Right ventricle myocardium superior (tissue), 1 donor: ENCODE data around the gene SIT1. TPM values are rescaled to one million over a fixed set of nuclear protein-coding genes. Genes with fewer than 3 reads are reported as not detected.
A peak's percentile ranks its signal among the peaks of the same experiment; 100 is the strongest.

Experiments used
- ATAC-seq: fragments of 200-7000 bp; cut with Tn5 transposase; one replicate; pipeline ENCODE4 v1.9.1; 2020; ENCODE audit warnings: mild to moderate bottlenecking; ENCODE audit not compliant: poor library complexity
- DNase-seq: peaks from one replicate; pipeline ENCODE4 v3.0.0-alpha.2; 2020
- intact Hi-C: fragments of 100-400 bp; cut with DNase I; formaldehyde crosslinking; loops from one replicate; pipeline ENCODE4 v1.11.2; 2022
- long read RNA-seq: library from polyadenylated mRNA; unstranded; transcript quantifications from one replicate; pipeline ENCODE4 v2.0.0, GENCODE V29; 2021
- total RNA-seq: library from RNA; stranded (reverse); fragmentation: NEBNext Ultra II Directional; extraction: Animal tissue kit (Norgen Biotek cat#: 25700); gene quantifications from one replicate; pipeline ENCODE4 v1.2.1, GENCODE V29; 2021
- donor health status: DM: no; HTN: yes; CAD: no; lungs with severe emphysema.

The SIT1 gene, protein sequence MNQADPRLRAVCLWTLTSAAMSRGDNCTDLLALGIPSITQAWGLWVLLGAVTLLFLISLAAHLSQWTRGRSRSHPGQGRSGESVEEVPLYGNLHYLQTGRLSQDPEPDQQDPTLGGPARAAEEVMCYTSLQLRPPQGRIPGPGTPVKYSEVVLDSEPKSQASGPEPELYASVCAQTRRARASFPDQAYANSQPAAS
- total RNA-seq: not detected
- long read RNA-seq: 0 reads

DNA sequence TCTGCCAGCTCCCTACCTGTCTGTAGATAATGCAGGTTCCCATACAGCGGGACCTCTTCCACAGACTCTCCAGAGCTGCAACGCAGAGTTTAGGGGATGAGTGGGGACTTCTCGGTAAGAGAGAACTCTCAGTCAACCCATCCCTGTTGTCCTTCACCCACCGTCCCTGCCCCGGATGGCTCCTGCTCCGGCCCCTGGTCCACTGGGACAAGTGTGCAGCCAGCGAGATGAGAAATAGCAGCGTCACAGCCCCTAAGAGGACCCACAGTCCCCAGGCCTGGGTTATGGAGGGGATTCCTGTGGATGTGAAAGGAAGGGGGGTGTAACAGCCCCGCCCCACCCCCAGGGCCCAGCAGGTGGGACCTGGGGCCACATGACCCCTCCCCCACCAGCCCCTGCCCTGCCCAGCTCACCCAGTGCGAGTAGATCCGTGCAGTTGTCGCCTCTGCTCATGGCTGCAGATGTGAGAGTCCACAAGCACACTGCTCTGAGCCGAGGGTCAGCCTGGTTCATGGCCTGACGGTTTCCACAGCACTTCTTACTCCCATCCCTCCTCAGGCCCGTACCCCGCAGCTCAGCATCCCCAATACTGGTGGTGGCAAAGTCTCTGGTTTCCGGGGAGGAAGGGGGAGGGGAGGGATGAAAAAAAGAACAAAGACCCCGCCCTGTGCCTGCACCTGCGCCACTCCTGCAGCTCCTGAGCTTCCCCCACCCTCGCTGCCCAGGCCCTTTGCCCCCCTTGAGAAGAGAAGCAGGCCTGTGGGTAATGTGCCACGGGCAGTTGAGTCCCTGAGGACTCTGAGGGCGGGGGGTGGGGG lies at the start of gene SIT1:
Gene SIT1, minus strand, starts transcription at position 591 of the 818 bp plus-strand sequence. Its CDS starts 78 bp downstream, at position 513.
- no peak for DNase-seq
- intact Hi-C loops: no loop called here
- no peak for ATAC-seq

- DNase-seq: peak; percentile 12
- ATAC-seq: no peak
- intact Hi-C loops: no loop called here
Measured at GRCh38 chr9:35700031-35700430, 49.3 kb upstream of the SIT1 start.

- no peak for ATAC-seq
- peak; percentile 10 for DNase-seq
- intact Hi-C loops: loop anchor here (5.0 kb wide), 1 partner anchor 36 kb away; no protein-coding TSS in a partner anchor
Measured at GRCh38 chr9:35698231-35698630, 47.5 kb upstream of the SIT1 start.

- DNase-seq (no peak), ATAC-seq (no peak)
- intact Hi-C loops: loop anchor here (5.0 kb wide), 1 partner anchor 35 kb away; no protein-coding TSS in a partner anchor
Measured at GRCh38 chr9:35697486-35697885, 46.8 kb upstream of the SIT1 start.

DNA sequence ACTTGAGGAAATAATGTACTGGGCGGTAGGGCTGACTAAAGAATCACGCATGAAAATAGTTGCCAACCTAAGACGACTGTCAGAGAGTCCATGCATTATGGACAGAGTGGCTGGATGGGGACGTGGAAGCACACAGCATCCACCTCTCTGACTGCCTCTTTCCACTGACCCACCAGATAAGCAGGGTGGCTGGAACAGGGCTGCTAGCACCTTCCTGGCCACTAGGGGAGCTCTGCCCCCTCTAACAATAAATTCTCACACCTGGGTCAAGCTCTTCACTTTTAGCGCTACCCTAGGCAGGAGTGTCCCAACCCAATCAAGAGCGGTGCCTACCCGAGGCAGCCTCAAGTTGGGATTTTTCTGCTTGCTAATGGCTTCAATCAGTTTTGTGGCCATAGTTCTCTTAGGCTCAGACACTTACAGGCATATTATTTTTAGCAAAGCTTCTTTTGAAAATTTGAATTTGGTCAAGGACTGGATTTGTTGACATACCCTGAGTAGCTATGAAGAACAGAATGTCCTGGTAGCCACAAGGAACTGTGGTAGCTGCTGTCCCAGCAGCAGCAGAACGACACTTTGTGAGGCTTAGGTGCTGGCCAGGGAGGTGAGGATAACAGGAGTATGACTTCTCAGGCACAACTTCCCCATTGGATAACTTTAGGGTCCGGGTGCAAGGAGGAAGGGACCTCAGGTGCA lies 45.9 kb upstream of the SIT1 start:
- peak; percentile 71 for DNase-seq
- peak; percentile 72 for ATAC-seq
- intact Hi-C loops: loop anchor here (5.0 kb wide), 1 partner anchor 34 kb away; no protein-coding TSS in a partner anchor

DNA sequence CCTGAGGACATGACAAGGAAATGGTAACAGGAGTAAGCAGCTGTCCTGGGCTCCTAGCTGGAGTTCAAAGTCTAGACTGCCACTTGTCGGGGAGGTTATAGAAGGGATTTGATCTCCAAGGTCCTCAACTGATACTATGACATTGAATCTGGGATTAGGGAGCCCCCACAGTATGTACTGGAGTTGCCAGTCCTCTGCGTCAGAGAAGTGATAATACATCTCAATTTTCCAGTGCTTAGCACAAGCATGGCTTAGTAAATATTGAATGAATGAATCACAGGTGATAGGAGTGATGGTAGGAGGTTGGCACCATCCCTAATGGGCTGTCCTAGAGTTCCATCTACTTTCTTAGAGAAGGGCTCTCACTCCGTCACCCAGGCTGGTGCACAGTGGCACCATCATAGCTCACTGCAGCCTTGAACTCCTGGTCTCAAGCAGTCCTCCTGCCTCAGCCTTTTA lies 45.2 kb upstream of the SIT1 start:
- DNase-seq (no peak), ATAC-seq (no peak)
- intact Hi-C loops: loop anchor here (5.0 kb wide), 1 partner anchor 34 kb away; no protein-coding TSS in a partner anchor

GRCh38 chr9:35691757-35692301 lies 41.1 kb upstream of the SIT1 start:
- intact Hi-C loops: loop anchor here (5.0 kb wide), 1 partner anchor 35 kb away; no protein-coding TSS in a partner anchor
- ATAC-seq (no peak), DNase-seq (no peak)

DNA sequence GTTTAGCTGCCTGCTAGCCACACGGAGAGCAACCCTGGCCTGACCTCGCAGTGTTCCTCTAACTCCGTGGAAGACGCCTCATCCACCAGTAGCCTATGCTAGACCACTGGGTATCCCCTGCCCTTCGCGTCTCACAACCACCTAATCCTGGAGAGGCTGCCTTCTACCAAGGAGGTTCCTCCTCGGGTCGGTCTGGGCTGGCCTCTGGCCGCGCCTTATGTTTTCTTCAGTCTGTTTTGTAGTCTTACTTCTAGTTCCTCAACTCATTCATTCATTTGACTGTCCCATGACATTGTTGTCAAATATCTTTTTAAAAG lies 40.6 kb upstream of the SIT1 start:
- ATAC-seq: no peak

GRCh38 chr9:35690614-35691333 lies 40.0 kb upstream of the SIT1 start:
- peak; percentile 70 for ATAC-seq
- intact Hi-C loops: loop anchor here (5.0 kb wide), 1 partner anchor 37 kb away; no protein-coding TSS in a partner anchor

More for the DNA sequence above, 40.6 kb upstream of the SIT1 start:
- intact Hi-C loops: loop anchor here (5.0 kb wide), 1 partner anchor 36 kb away; no protein-coding TSS in a partner anchor
- no peak for DNase-seq

DNA sequence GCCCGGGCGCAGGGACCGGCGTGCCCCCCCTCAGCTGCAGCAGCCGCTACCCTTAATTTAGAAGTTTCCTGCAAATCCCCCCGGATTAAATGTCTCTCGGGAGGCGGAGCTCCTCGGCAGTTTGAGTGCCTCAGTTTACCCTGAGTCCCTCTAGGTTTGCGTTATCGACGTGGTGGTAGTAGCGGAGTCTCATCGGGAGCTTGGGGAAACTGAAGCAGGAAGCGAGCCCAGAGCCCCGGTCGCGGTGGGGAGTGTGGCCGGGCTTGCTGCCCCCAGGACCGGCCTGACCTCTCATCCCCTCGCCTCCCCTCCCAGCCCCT lies 39.5 kb upstream of the SIT1 start:
- no peak for DNase-seq
- intact Hi-C loops: loop anchor here (5.0 kb wide), 1 partner anchor 37 kb away; no protein-coding TSS in a partner anchor
- no peak for ATAC-seq

More at GRCh38 chr9:35690614-35691333, 40.0 kb upstream of the SIT1 start:
- peak; percentile 89 for DNase-seq

- ATAC-seq: peak; percentile 77
- peak; percentile 85 for DNase-seq
- intact Hi-C loops: loop anchor here (5.0 kb wide), 1 partner anchor 38 kb away; no protein-coding TSS in a partner anchor
Measured at GRCh38 chr9:35689542-35690293, 39.0 kb upstream of the SIT1 start, which contains the start of gene TPM2. TPM2 (minus strand) TSS chr9:35689925; CDS start chr9:35689817, 108 bp downstream.

DNA sequence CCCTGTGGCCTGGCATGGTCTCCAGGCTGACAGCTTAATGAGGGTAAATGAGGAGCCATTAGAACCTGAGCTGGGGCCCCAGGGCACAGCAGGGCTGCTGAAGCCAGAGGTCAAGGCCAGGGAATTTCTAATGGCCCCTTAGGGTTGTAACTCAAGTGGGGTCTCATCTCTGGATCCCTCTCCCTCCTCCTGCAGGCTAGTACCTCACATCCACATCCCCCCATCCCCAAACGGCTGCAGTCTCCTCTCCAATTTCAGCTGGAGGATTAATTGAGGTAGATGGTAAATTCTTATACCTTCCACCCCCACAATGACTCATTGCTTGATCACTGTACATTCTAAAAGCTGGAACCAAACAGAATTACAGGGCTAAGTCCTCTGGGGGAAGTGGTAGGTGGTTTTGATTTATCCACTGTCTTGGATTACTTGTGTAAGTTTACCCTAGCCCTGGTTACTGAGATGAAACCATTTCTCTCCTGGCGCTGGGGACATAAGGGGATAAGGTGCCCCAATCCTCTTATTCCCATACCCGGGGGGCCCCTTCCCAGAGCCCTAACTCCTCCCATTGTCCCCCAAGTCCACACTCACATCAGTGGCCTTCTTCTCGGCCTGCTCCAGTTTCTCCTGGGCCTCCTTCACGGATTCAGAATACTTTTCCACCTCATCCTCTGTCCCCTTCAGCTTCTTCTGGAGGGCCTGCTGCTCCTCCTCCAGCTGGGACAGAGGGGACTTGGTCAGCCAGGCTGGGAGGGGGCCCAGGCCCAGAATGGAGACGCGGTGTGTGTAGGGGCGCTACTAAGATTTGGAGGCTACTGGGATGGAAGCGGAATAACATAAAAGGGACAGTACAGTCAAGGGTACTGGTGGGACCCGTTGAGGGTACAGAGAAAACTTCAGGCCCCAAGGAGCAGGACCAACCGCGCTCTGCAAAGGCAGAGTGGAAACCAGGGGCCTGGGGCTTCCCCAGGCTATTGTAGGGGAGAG lies 38.1 kb upstream of the SIT1 start:
- intact Hi-C loops: no loop called here
- no peak for ATAC-seq
- DNase-seq: no peak

GRCh38 chr9:35687972-35688557 lies 37.3 kb upstream of the SIT1 start:
- intact Hi-C loops: no loop called here
- no peak for DNase-seq
- peak; percentile 0 for ATAC-seq

- intact Hi-C loops: no loop called here
- DNase-seq: no peak
- ATAC-seq: no peak
Measured at GRCh38 chr9:35687306-35687705, 36.6 kb upstream of the SIT1 start.

- peak; percentile 25 for ATAC-seq
- no peak for DNase-seq
- intact Hi-C loops: no loop called here
Measured at GRCh38 chr9:35686222-35687203, 35.8 kb upstream of the SIT1 start.
